HFF-Myc (cell line): ENCODE data around the gene JADE2.

Experiments
- DNase-seq: peaks from one replicate; pipeline ENCODE4 v3.0.0-alpha.2; 2011; ENCODE audit warnings: low read depth; ENCODE audit errors: extremely low read depth
- H3K4me3 ChIP-seq: replicated peaks from 2 replicates; pipeline ENCODE4 v1.5.1; 2011; ENCODE audit warnings: low read depth, mild to moderate bottlenecking, control low read depth, low read length
- TF ChIP-seq, protein P1 (sequence below): IDR thresholded peaks from 2 replicates; pipeline ENCODE4 v1.5.1; 2012; ENCODE audit warnings: mild to moderate bottlenecking, low read depth, low read length, control low read depth; ENCODE audit errors: missing control alignments

Gene JADE2

DNA sequence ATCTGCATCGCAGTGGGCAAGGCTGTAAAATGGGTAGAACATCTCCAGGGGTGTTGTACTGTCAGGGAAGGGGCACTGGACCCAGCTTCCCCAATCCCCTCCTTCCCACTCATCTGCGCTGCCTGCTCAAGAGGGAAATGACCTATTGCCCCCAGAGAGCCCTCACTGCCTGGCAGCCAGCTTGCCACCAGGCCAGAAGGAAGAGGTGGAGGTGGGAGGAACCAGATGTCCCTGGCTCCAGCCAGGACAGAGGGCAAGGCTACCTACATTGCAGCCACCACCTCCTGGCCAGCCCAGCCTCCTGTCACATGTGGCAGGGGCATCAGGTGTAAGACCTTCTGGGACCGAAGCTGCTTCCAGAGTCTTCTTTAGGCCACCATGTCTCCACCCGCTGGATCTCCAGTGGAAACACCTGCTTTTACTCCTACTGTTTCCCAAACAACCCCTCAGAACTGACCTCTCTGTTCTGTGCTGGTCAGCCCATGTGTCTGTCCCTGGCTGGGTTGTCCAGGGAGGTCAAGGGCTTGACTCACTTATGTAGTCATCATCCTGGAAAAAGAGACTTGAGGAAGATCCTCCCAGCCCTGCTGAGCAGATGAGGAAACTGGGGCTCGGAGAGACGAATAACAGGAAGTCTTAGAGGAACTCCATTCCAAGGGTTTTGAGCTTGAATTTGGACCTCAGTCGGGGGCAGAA is 42.3 kb downstream of the JADE2 start:
- no peak overlapping the region for H3K4me3 ChIP-seq
- no peak for DNase-seq
- TF ChIP-seq, protein P1, sequence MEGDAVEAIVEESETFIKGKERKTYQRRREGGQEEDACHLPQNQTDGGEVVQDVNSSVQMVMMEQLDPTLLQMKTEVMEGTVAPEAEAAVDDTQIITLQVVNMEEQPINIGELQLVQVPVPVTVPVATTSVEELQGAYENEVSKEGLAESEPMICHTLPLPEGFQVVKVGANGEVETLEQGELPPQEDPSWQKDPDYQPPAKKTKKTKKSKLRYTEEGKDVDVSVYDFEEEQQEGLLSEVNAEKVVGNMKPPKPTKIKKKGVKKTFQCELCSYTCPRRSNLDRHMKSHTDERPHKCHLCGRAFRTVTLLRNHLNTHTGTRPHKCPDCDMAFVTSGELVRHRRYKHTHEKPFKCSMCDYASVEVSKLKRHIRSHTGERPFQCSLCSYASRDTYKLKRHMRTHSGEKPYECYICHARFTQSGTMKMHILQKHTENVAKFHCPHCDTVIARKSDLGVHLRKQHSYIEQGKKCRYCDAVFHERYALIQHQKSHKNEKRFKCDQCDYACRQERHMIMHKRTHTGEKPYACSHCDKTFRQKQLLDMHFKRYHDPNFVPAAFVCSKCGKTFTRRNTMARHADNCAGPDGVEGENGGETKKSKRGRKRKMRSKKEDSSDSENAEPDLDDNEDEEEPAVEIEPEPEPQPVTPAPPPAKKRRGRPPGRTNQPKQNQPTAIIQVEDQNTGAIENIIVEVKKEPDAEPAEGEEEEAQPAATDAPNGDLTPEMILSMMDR: no peak

DNA sequence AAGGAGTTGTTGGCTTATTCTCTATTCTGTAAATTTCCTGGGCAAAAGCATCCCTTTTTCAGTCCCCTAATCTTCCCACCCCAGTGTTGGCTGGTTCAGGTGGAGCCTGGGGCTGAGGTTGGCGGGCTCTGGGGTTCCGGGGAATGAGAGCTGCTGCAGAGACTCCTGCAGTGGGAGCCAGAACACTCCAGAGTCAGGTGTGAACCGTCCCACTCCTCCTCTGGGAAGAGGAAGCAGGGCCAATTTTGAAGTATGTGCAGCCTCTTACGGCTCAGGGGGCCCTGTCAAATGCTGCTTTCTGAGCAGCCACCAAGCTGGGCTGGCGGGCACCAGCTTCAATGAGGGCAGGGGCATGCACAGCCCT is 42.8 kb downstream of the JADE2 start:
- H3K4me3 ChIP-seq: no peak overlapping the region
- TF ChIP-seq, protein P1: no peak
- DNase-seq: no peak

DNA sequence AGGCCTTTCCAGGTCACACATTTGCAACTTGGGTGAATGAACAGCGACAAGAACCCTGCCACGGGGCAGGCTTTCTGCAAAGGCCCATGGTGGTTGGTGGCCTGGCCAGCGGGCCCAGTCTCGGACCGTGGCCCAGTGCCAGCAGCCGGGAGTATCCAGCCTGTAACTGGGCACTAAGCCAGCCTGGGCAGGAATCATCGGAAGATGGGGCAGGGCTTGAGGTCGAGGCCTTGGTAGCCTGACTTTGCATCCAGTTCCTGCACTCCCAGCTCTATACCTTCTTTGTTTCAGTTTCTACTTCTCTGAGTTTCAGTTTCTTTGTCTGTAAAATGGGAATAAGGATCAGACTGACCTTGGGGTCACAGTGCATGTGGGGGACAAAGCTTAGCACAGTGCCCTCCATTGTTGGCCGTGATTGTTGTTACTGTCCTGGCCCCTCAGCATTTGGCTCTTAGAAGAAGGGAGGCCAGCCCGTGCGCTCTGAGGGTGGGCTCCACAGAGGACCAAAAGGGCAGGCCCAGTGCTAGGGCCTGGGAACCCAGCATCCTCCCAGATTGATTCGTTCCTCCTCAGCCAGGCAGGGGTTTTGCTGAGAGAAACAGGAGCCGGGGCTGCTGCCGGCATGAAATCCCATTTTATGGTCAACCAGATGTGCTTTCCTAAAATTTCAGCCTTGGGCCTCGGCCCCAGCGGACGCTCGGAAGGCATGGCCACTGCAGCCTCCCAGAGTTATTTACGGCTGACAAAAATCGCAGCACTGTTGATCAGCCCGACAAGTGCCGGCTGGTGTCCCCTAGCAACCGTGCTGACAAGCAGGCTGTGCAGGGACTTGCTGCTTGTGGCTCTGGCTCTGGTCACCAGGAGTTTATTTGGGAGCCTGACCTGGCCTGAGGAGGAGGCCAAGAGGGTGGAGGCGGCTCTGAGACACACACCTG is 43.6 kb downstream of the JADE2 start:
- no peak for DNase-seq
- no peak overlapping the region for H3K4me3 ChIP-seq
- TF ChIP-seq, protein P1: no peak

DNA sequence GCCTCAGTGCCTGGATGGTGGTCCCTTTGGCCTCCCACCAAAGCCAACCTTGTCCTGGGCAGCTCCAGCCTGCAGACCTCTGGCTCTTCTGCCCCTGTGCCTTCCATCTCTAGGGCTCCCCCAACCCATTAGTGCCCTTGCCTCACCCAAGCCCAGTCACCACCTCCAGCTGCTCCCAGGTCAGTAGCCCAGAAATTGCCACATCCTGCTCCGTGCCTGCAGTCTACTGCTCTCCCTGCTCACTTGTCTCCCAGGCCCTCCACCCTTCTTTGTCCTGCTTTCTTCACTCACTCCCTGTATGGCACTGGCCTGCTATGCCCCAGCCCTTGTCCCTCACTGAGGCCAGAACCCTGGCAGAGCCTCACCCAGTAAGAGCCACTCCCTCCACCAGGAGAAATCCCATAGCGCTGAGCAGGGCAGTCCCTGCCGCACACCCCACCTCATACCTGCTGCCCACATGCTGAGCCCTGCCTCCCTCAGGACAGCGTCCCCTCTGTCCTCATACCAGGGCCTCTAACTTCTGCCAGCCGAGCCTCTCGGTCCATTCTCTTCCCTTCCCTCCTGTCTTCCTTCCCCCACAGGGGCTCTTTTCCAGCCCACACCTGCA is 44.4 kb downstream of the JADE2 start:
- DNase-seq: no peak
- H3K4me3 ChIP-seq: no peak overlapping the region
- TF ChIP-seq, protein P1: no peak

DNA sequence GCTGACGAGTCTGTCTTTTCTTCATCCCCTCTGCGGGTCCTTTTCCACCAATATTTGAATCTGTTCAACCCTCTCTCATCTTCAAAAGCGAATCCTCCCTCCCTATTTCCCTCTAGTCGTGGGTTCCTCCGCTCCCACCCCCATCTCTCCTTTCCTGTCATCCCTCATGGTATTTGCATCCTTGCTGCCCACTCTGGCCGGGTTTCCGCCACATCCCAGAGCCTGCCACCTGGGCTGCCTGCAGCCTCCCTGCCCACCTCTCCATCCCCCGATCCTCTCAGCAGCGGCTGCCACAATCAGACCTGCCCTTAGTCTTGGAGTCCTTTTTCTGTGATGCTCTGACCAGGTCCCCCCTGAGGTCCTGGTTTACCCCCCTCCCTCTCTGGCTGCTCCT is 44.9 kb downstream of the JADE2 start:
- TF ChIP-seq, protein P1: no peak
- no peak overlapping the region for H3K4me3 ChIP-seq
- no peak for DNase-seq

DNA sequence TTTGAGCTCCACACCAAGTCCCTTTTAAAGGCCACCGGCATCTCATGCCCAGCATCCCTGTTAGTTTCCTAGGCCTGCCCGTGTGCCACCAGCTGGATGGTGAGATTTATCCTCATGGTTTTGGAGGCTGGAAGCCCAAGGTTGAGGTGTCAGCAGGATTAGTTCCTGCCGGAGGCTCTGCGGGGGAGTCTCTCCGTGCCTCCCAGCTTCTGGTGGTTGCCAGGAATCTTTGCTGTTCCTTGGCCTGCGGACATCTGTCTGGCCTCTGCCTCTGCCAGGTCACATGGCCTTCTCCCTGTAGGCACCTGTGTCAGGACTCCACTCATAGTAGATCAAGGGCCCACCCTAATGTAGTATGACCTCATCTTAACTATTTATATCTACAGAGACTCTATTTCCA is 45.4 kb downstream of the JADE2 start:
- no peak for DNase-seq
- H3K4me3 ChIP-seq: no peak overlapping the region
- TF ChIP-seq, protein P1: no peak
